ENCODE measurements around the gene SHC4.

GRCh38 chr15:48964898-48965297 is 1.2 kb upstream of the SHC4 start:
- TF ChIP-seq CTCF (IDR thresholded peaks at IDR 0.05) (no peak), POLR2A (IDR thresholded peaks at IDR 0.05) (no peak), POLR2AphosphoS5 (IDR thresholded peaks at IDR 0.05) (no peak)
